GM23338 (cell line): ENCODE data around the gene NINL. TPM values are rescaled to one million over a fixed set of nuclear protein-coding genes. Genes with fewer than 3 reads are reported as not detected.

Experiments
- ATAC-seq: fragments of 200-7000 bp; cut with Tn5 transposase; 3 replicates; pipeline ENCODE4 v1.9.1; 2020
- DNase-seq: peaks from one replicate; pipeline ENCODE4 v3.0.0-alpha.2; 2015; ENCODE audit warnings: low spot score
- H2AFZ ChIP-seq: fragments of 200-600 bp; sonication (generic); 2 replicates; pipeline ENCODE4 v1.8.0; 2016; ENCODE audit warnings: antibody characterized with exemption, mild to moderate bottlenecking, moderate library complexity
- H3F3A ChIP-seq: fragments of 200-600 bp; sonication (generic); replicated peaks from 2 replicates; pipeline ENCODE4 v1.8.0; 2017; ENCODE audit warnings: antibody characterized with exemption, mixed run types, low read depth
- H3K27ac ChIP-seq: fragments of 200-600 bp; sonication (generic); 2 replicates; pipeline ENCODE4 v1.6.1; 2016; ENCODE audit warnings: low read depth
- H3K27me3 ChIP-seq: fragments of 200-600 bp; sonication (generic); 2 replicates; pipeline ENCODE4 v1.8.0; 2016; ENCODE audit warnings: mild to moderate bottlenecking, mixed run types, moderate library complexity; ENCODE audit not compliant: insufficient read depth
- H3K36me3 ChIP-seq: fragments of 200-600 bp; sonication (generic); 2 replicates; pipeline ENCODE4 v1.8.0; 2016; ENCODE audit warnings: mild to moderate bottlenecking; ENCODE audit not compliant: insufficient read depth
- H3K4me1 ChIP-seq: fragments of 200-600 bp; sonication (generic); 2 replicates; pipeline ENCODE4 v1.8.0; 2016; ENCODE audit warnings: mild to moderate bottlenecking, moderate library complexity; ENCODE audit not compliant: insufficient read depth
- H3K4me2 ChIP-seq: fragments of 200-600 bp; sonication (generic); 2 replicates; pipeline ENCODE4 v1.7.1; 2017; ENCODE audit warnings: mixed run types
- H3K4me3 ChIP-seq: fragments of 200-600 bp; sonication (generic); 2 replicates; pipeline ENCODE4 v1.6.1; 2016; ENCODE audit warnings: mixed run types
- H3K79me2 ChIP-seq: fragments of 200-600 bp; sonication (generic); replicated peaks from 2 replicates; pipeline ENCODE4 v1.8.0; 2017; ENCODE audit warnings: mild to moderate bottlenecking; ENCODE audit not compliant: insufficient read depth
- H3K9me2 ChIP-seq: fragments of 200-600 bp; sonication (generic); 2 replicates; pipeline ENCODE4 v1.8.0; 2017; ENCODE audit not compliant: insufficient read depth
- H4K20me1 ChIP-seq: fragments of 200-600 bp; sonication (generic); replicated peaks from 2 replicates; pipeline ENCODE4 v1.8.0; 2017; ENCODE audit warnings: mild to moderate bottlenecking; ENCODE audit not compliant: insufficient read depth
- H3K27ac Mint-ChIP-seq: 2 replicates; pipeline ENCODE4 v1.8.0; 2020; ENCODE audit warnings: inconsistent platforms, mild to moderate bottlenecking, moderate library complexity, mixed read lengths
- H3K27me3 Mint-ChIP-seq: 3 replicates; pipeline ENCODE4 v1.8.0; 2022; ENCODE audit warnings: low read depth, mild to moderate bottlenecking, moderate library complexity, mixed read lengths, inconsistent platforms; ENCODE audit not compliant: insufficient read depth, poor library complexity
- H3K36me3 Mint-ChIP-seq: 3 replicates; pipeline ENCODE4 v1.8.0; 2021; ENCODE audit warnings: low read depth, mild to moderate bottlenecking, inconsistent platforms, moderate library complexity, mixed read lengths
- H3K4me1 Mint-ChIP-seq: 3 replicates; pipeline ENCODE4 v1.8.0; 2020; ENCODE audit warnings: mild to moderate bottlenecking, inconsistent platforms, mixed read lengths
- H3K4me3 Mint-ChIP-seq: 3 replicates; pipeline ENCODE4 v1.8.0; 2021; ENCODE audit warnings: moderate library complexity, mild to moderate bottlenecking, inconsistent platforms, mixed read lengths
- H3K9me3 Mint-ChIP-seq: 3 replicates; pipeline ENCODE4 v1.8.0; 2020; ENCODE audit warnings: moderate library complexity, mild to moderate bottlenecking, inconsistent platforms, mixed read lengths
- CREB1 ChIP-seq: fragments of 250-450 bp; sonication (Bioruptor Pico); IDR thresholded peaks from 2 replicates; pipeline ENCODE4 v1.5.0; 2020; ENCODE audit warnings: low read depth, mild to moderate bottlenecking, moderate library complexity
- ETS1 ChIP-seq: IDR thresholded peaks from 2 replicates; pipeline ENCODE4 v1.6.1; 2016; ENCODE audit warnings: antibody characterized with exemption
- EZH2phosphoT487 ChIP-seq: fragments of 200-600 bp; sonication (generic); IDR thresholded peaks from one replicate; pipeline ENCODE4 v1.8.1; 2018; ENCODE audit warnings: antibody characterized with exemption; ENCODE audit not compliant: unreplicated experiment
- JUNB ChIP-seq: IDR thresholded peaks from one replicate; pipeline ENCODE4 v1.6.1; 2016; ENCODE audit warnings: antibody characterized with exemption; ENCODE audit not compliant: unreplicated experiment
- NANOG ChIP-seq: IDR thresholded peaks from 2 replicates; pipeline ENCODE4 v1.6.1; 2016; ENCODE audit warnings: antibody characterized with exemption, borderline replicate concordance
- POLR2AphosphoS5 ChIP-seq: IDR thresholded peaks from 2 replicates; pipeline ENCODE4 v1.6.1; 2016; ENCODE audit warnings: antibody characterized with exemption, low read depth
- REST ChIP-seq: IDR thresholded peaks from one replicate; pipeline ENCODE4 v1.6.1; 2018; ENCODE audit warnings: antibody characterized with exemption; ENCODE audit not compliant: unreplicated experiment
- STAT1 ChIP-seq: IDR thresholded peaks from one replicate; pipeline ENCODE4 v1.6.1; 2016; ENCODE audit warnings: antibody characterized with exemption; ENCODE audit not compliant: unreplicated experiment
- ZNF114 ChIP-seq: fragments of 250-450 bp; sonication (Bioruptor Pico); IDR thresholded peaks from 2 replicates; pipeline ENCODE4 v1.5.0; 2020; ENCODE audit warnings: mild to moderate bottlenecking, moderate library complexity
- ZNF331 ChIP-seq: fragments of 250-450 bp; sonication (Bioruptor Pico); IDR thresholded peaks from 2 replicates; pipeline ENCODE4 v1.5.0; 2020; ENCODE audit warnings: low read depth, mild to moderate bottlenecking, moderate library complexity
- ZNF462 ChIP-seq: fragments of 250-450 bp; sonication (Bioruptor Pico); IDR thresholded peaks from 2 replicates; pipeline ENCODE4 v1.5.0; 2020; ENCODE audit warnings: mild to moderate bottlenecking, moderate library complexity
- polyA plus RNA-seq: library from polyadenylated mRNA; unstranded; fragments of >200 nt; fragmentation: Nextera tagmentation; extraction: Ambion mirVana; gene quantifications from 2 replicates; pipeline ENCODE4 v1.2.1, GENCODE V29; 2016
- total RNA-seq: library from RNA; depleted of rRNA; stranded (reverse); fragments of >200 nt; shearing (Covaris generic); gene quantifications from 2 replicates; pipeline ENCODE4 v1.2.3, GENCODE V29; 2014

The NINL gene
- total and polyA plus RNA-seq, 2 experiments from 2014 or later, result 18.0 to 31.2 TPM

- Histone ChIP-seq H3K4me3 (no peak overlapping the region), H3K4me1 (no peaks in the 10 kb centered on the region), H3K4me2 (no peak overlapping the region), H4K20me1 (no peaks in the 10 kb centered on the region), H3K79me2 (no peaks in the 10 kb centered on the region), H3K27me3 (no peaks in the 10 kb centered on the region), H3K9me2 (no peaks in the 10 kb centered on the region), H3K36me3 (no peaks in the 10 kb centered on the region; the same call in none of the 2 replicates), H2AFZ (no peak overlapping the region), H3K27ac (no peak overlapping the region), H3F3A (peaks cover 5% of the 10 kb centered on the region; the same call in 1 of the 2 replicates)
- Mint-ChIP-seq H3K27me3 (peaks cover 9% of the 10 kb centered on the region), H3K36me3 (peaks cover 75% of the 10 kb centered on the region), H3K27ac (no peak overlapping the region), H3K4me1 (no peaks in the 10 kb centered on the region), H3K9me3 (peaks cover 5% of the 10 kb centered on the region; the same call in 1 of the 3 replicates), H3K4me3 (no peak overlapping the region)
- no peak for DNase-seq
- no peak for ATAC-seq
- TF ChIP-seq ZNF331 (CRISPR knock-in tag) (no peak), STAT1 (no peak), ZNF462 (CRISPR knock-in tag) (no peak), REST (no peak), ZNF114 (CRISPR knock-in tag) (no peak), NANOG (no peak), ETS1 (no peak), JUNB (no peak), EZH2phosphoT487 (no peak), POLR2AphosphoS5 (no peak), CREB1 (CRISPR knock-in tag) (no peak)
Observed at GRCh38 chr20:25452333-25452732, 133.0 kb downstream of the NINL start.
